T47D (cell line): ENCODE measurements around the gene SHANK3.

Source experiments
- DNase-seq, 2 experiments: peaks; one replicate each; pipeline versions ENCODE4 v3.0.0 to v3.0.0-alpha.2; 2011 to 2012; ENCODE audit warnings: low read depth in 1 of 2, low spot score in 1 of 2
- JUND ChIP-seq: IDR thresholded peaks from 2 replicates; pipeline ENCODE4 v1.6.1; 2012; ENCODE audit warnings: low read depth
- in situ Hi-C: cut with HindIII; loops from 2 replicates; pipeline ENCODE4 v1.10.0; 2016; ENCODE audit warnings: low sequenced_read_pairs, low pct_unique_long_range_greater_than_20kb

The SHANK3 gene

DNA sequence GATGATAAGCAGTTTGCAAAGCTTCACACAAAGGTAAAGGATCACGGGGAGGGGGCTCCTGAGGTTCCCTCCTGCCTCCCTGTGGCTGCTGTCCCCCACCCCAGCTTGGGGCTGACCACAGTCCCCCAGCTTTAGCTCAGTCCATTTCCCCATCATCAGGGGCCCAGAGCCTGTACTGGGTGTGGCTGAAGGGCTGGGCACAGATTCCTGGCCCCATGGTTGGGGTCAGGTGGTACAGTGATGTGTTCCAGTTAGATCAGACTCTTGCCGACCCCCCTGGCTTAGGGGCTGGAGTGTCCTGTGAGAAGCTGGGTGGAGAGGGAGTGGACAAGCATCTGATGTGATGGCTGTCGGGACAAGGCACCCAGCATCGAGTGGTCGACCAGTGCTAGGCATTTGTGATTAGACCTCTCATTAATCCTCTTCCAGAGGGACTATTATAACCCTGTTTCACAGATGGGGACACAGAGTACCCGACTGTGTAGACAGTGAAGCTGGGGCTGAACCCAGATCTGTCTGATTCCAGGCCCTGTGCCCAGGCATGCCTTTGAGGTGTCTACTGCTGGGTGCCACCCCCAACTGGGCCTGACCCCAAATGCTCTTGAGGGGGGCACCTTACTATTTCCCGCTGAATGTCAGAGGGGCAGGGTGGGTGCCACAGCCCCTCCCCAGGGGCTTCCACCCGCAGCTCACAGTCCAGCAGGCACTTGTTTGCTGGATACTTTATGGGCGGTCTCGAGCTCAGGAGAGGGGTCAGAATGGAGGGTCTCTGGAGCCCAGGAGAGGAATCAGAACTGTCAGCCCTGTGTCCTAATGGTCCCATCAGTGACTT lies 4.3 kb downstream of the SHANK3 start:
- TF ChIP-seq JUND: no peak
- no peak for DNase-seq
- in situ Hi-C loops: no loop called here

- no peak for TF ChIP-seq JUND
- in situ Hi-C loops: no loop called here
- DNase-seq: no peak
These were observed 5.0 kb downstream of the SHANK3 start for GRCh38 chr22:50677493-50678217.

DNA sequence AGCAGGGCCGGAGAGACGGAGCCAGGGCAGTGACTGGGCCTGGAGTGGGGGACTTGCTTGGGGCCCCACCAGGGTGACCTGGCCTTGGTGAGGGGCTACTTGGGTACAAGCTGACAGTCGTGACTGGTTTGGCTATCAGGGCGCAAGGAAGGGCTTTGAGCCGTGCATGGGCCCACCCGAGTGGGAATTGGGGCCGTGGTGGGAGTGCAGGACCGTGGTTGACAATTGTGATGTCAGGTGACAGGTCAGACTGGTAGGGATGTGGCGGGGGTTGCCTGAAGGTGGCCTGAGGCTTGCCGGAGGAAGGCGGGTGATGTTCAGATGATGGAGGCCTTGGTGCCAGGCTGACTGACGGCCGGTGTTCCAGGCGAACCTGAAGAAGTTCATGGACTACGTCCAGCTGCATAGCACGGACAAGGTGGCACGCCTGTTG lies 5.6 kb downstream of the SHANK3 start:
- in situ Hi-C loops: no loop called here
- no peak for TF ChIP-seq JUND

GRCh38 chr22:50678651-50679521 lies 6.3 kb downstream of the SHANK3 start:
- no peak for TF ChIP-seq JUND
- in situ Hi-C loops: no loop called here
- no peak for DNase-seq

More for the DNA sequence above, 5.6 kb downstream of the SHANK3 start:
- no peak for DNase-seq

GRCh38 chr22:50683086-50683993 lies 10.7 kb downstream of the SHANK3 start:
- no peak for TF ChIP-seq JUND
- DNase-seq: no peak
- in situ Hi-C loops: no loop called here

DNA sequence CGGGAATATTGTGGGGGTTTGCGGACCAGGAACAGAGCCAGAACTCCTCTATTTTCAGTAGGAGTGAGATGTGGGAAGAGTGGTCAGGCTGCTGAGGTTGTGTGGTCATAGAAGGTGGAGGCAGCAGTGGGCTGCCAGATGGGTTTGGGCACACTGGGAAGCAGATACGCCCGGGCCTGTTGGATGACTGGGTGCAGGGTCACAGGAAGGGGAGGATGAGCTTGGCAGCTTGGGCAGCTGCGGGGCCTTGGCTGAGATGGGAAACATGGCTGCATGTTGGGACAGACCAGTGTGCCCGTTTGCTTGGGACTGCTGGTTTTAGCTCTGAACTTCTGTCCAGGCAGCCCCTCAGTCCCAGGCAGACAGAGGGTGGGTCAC lies 11.4 kb downstream of the SHANK3 start:
- no peak for TF ChIP-seq JUND
- no peak for DNase-seq
- in situ Hi-C loops: no loop called here

GRCh38 chr22:50684501-50684900 lies 11.9 kb downstream of the SHANK3 start:
- TF ChIP-seq JUND: no peak
- in situ Hi-C loops: no loop called here
- DNase-seq: no peak

GRCh38 chr22:50684986-50685385 lies 12.4 kb downstream of the SHANK3 start:
- in situ Hi-C loops: no loop called here
- no peak for TF ChIP-seq JUND
- no peak for DNase-seq

GRCh38 chr22:50686794-50687193 lies 14.2 kb downstream of the SHANK3 start:
- no peak for DNase-seq
- TF ChIP-seq JUND: no peak
- in situ Hi-C loops: no loop called here

DNA sequence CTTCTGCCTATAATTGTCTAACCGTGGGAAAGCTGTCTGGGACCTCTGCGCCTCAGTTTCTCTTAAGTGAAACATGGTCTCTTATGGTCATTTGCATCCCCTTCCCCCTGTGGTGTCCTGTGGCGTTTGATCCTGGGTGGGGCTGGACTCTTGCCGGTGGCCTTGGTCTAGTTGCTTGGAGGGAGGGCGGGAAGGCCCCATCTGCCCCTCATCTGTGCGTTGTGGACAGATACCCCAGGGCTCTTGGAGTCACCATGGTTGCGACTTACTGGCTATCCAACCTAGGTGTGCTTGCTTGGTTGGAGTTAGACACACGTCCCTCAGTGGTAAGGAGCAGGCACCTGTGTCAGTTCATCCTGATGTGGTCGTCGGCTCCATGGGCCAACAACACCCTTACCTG lies 15.2 kb downstream of the SHANK3 start:
- no peak for TF ChIP-seq JUND
- DNase-seq: no peak
- in situ Hi-C loops: no loop called here

DNA sequence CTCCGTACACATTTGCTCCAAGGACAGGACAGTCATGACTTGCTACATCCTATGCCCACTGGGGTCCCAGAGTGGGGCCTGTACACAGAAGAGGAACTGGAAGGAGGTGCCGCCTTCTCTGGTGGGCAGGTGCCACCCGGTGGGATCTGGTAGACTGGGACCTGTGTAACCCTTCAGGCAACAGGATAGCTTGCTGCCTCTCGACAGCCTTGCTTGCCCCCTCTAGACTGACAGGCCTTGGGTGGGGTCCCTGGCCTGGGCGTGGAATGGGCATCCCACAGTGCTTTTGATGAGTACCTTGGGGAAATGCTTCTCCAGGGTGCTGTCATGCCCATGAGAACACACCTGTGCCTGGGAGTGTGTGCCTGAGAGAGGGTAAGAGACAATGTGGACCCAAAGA lies 15.8 kb downstream of the SHANK3 start:
- in situ Hi-C loops: no loop called here
- no peak for DNase-seq
- TF ChIP-seq JUND: no peak

DNA sequence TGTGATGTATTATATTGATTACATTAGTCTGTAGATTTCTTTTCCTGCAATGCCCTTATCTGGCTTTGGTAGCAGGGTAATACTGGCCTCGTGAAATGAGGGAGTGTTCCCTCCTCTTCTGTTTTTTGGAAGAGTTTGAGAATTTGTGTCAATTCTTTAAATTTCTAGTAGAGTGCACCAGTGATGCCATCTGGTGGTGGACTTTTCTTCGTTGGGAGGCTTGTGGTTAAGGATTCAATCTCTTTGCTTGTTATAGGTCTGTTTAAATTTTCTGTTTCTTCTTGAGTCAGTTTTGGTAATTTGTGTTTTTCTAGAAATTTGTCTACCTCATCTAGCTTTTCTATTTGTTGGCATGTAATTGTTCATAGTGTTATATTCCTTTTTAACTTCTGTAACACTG lies 18.9 kb downstream of the SHANK3 start:
- in situ Hi-C loops: no loop called here
- no peak for TF ChIP-seq JUND
- DNase-seq: peak in 1 of 2 experiments; percentile 59
